ENCODE data around the gene MIEF2. TPM values are rescaled to one million over a fixed set of nuclear protein-coding genes. Genes with fewer than 3 reads are reported as not detected.
"Not testable (repeated sequence)": the region's sequence is repeated elsewhere in the genome, so short reads cannot be mapped to it uniquely, and the experiment has no call there.

Gene MIEF2
- total RNA-seq, 1 donor from 2014 or later, result 32.7 TPM

GRCh38 chr17:18267927-18268711 is 7.7 kb downstream of the MIEF2 start:
- no peak for ATAC-seq (ENCODE audit: poor library complexity)
- intact Hi-C loops (cut with DNase I), result no loop called here
- no peak for DNase-seq

- no peak for ATAC-seq (ENCODE audit: poor library complexity)
Measured at GRCh38 chr17:18270046-18270931, 9.8 kb downstream of the MIEF2 start.

GRCh38 chr17:18277076-18277475 is 16.6 kb downstream of the MIEF2 start:
- intact Hi-C loops (cut with DNase I), result no loop called here
- ATAC-seq (ENCODE audit: poor library complexity) (no peak), DNase-seq (no peak)

More at GRCh38 chr17:18270046-18270931, 9.8 kb downstream of the MIEF2 start:
- intact Hi-C loops (cut with DNase I), result no loop called here
- DNase-seq, result no peak

- DNase-seq (no peak), ATAC-seq (ENCODE audit: poor library complexity) (no peak)
- intact Hi-C loops (cut with DNase I), result no loop called here
Measured at GRCh38 chr17:18278867-18279266, 18.4 kb downstream of the MIEF2 start.

- ATAC-seq (ENCODE audit: poor library complexity) (no peak), DNase-seq (peak; percentile 20)
- intact Hi-C loops (cut with DNase I), result no loop called here
Measured at GRCh38 chr17:18280249-18280648, 19.8 kb downstream of the MIEF2 start.

- peak; percentile 33 for DNase-seq
Measured at GRCh38 chr17:18280766-18281371, 20.4 kb downstream of the MIEF2 start.

GRCh38 chr17:18281788-18282187 is 21.3 kb downstream of the MIEF2 start:
- ATAC-seq (ENCODE audit: poor library complexity) (no peak), DNase-seq (peak; percentile 9)
- intact Hi-C loops (cut with DNase I), result no loop called here

More at GRCh38 chr17:18280766-18281371, 20.4 kb downstream of the MIEF2 start:
- ATAC-seq (ENCODE audit: poor library complexity), result no peak
- intact Hi-C loops (cut with DNase I), result no loop called here

- DNase-seq, result peak; percentile 12
- ATAC-seq (ENCODE audit: poor library complexity), result no peak
- intact Hi-C loops (cut with DNase I), result no loop called here
Measured at GRCh38 chr17:18285296-18285695, 24.8 kb downstream of the MIEF2 start.

- no peak for DNase-seq
- no peak for ATAC-seq (ENCODE audit: poor library complexity)
- intact Hi-C loops (cut with DNase I), result no loop called here
Measured at GRCh38 chr17:18291718-18292540, 31.5 kb downstream of the MIEF2 start.

GRCh38 chr17:18298061-18298460 is 37.6 kb downstream of the MIEF2 start:
- DNase-seq; intact Hi-C loops (cut with DNase I); ATAC-seq (ENCODE audit: poor library complexity): not testable (repeated sequence)

GRCh38 chr17:18300725-18301480 is 40.4 kb downstream of the MIEF2 start:
- DNase-seq, result no peak
- ATAC-seq (ENCODE audit: poor library complexity), result no peak
- intact Hi-C loops (cut with DNase I), result no loop called here

- ATAC-seq (ENCODE audit: poor library complexity); DNase-seq; intact Hi-C loops (cut with DNase I): not testable (repeated sequence)
Measured at GRCh38 chr17:18303206-18303605, 42.7 kb downstream of the MIEF2 start.

GRCh38 chr17:18309202-18309601 is 48.7 kb downstream of the MIEF2 start:
- intact Hi-C loops (cut with DNase I), result no loop called here
- DNase-seq (no peak), ATAC-seq (ENCODE audit: poor library complexity) (no peak)

GRCh38 chr17:18314059-18314730 is 53.7 kb downstream of the MIEF2 start:
- DNase-seq, result no peak
- intact Hi-C loops (cut with DNase I), result no loop called here
- ATAC-seq (ENCODE audit: poor library complexity), result no peak

GRCh38 chr17:18314731-18315561 is 54.5 kb downstream of the MIEF2 start, which contains the start of the genes SMCR8 and TOP3A:
Gene SMCR8 (plus strand): TSS chr17:18315293. CDS start chr17:18315790, 497 bp downstream.
Gene TOP3A (minus strand): TSS chr17:18314994. CDS start chr17:18314778, 216 bp downstream.
- DNase-seq (peak; percentile 98), ATAC-seq (ENCODE audit: poor library complexity) (peak; percentile 98)
- intact Hi-C loops (cut with DNase I), result no loop called here

GRCh38 chr17:18315562-18315922 is 55.1 kb downstream of the MIEF2 start:
- DNase-seq (no peak), ATAC-seq (ENCODE audit: poor library complexity) (no peak)
- intact Hi-C loops (cut with DNase I), result no loop called here

Measured in Right ventricle myocardium superior (tissue), 1 donor.